HG02938 (cell line): Measurements from ENCODE around the gene PPP5C.
"Not testable (repeated sequence)": the region's sequence is repeated elsewhere in the genome, so short reads cannot be mapped to it uniquely, and the experiment has no call there.

Source experiments
- ATAC-seq: cut with Tn5 transposase; IDR thresholded peaks from one replicate; pipeline ENCODE4 v1.9.1; 2021; ENCODE audit warnings: mild to moderate bottlenecking, moderate library complexity; ENCODE audit not compliant: unreplicated experiment

PPP5C gene

GRCh38 chr19:46384396-46384795 is 37.5 kb downstream of the PPP5C start:
- ATAC-seq: no peak

GRCh38 chr19:46385636-46386035 is 38.7 kb downstream of the PPP5C start:
- no peak for ATAC-seq

GRCh38 chr19:46386151-46386550 is 39.3 kb downstream of the PPP5C start:
- ATAC-seq: no peak

- ATAC-seq: no peak
These were observed 40.3 kb downstream of the PPP5C start for GRCh38 chr19:46386996-46387712.

- ATAC-seq: no peak
These were observed 40.8 kb downstream of the PPP5C start for GRCh38 chr19:46387713-46388130.

GRCh38 chr19:46388311-46389095 is 41.6 kb downstream of the PPP5C start:
- ATAC-seq: no peak

GRCh38 chr19:46390121-46390858 is 43.4 kb downstream of the PPP5C start:
- ATAC-seq: no peak

- ATAC-seq: no peak
These were observed 44.0 kb downstream of the PPP5C start for GRCh38 chr19:46390866-46391265.

GRCh38 chr19:46391296-46392251 is 44.7 kb downstream of the PPP5C start:
- ATAC-seq: no peak

GRCh38 chr19:46392252-46392801 is 45.4 kb downstream of the PPP5C start:
- no peak for ATAC-seq

- ATAC-seq: no peak
These were observed 46.0 kb downstream of the PPP5C start for GRCh38 chr19:46392837-46393236.

- no peak for ATAC-seq
These were observed 46.8 kb downstream of the PPP5C start for GRCh38 chr19:46393456-46394401.

- ATAC-seq: no peak
These were observed 47.5 kb downstream of the PPP5C start for GRCh38 chr19:46394402-46394797.

- ATAC-seq: not testable (repeated sequence)
These were observed 51.1 kb downstream of the PPP5C start for GRCh38 chr19:46397801-46398479.

- ATAC-seq: no peak
These were observed 55.8 kb downstream of the PPP5C start for GRCh38 chr19:46402725-46403124.

GRCh38 chr19:46404055-46404752 is 57.3 kb downstream of the PPP5C start:
- ATAC-seq: no peak

- no peak for ATAC-seq
These were observed 58.0 kb downstream of the PPP5C start for GRCh38 chr19:46404753-46405468.
